SKM-1 treated with dmso at 0.1 percent for 144 hours (cell line): ENCODE data around the gene PTPRG.
"Not testable (repeated sequence)": the region's sequence is repeated elsewhere in the genome, so short reads cannot be mapped to it uniquely, and the experiment has no call there.

Experiments used
- DNase-seq: peaks from one replicate; lab custom pipeline; 2025; ENCODE audit not compliant: unreplicated experiment; lab: John Stamatoyannopoulos, UW

PTPRG gene

DNA sequence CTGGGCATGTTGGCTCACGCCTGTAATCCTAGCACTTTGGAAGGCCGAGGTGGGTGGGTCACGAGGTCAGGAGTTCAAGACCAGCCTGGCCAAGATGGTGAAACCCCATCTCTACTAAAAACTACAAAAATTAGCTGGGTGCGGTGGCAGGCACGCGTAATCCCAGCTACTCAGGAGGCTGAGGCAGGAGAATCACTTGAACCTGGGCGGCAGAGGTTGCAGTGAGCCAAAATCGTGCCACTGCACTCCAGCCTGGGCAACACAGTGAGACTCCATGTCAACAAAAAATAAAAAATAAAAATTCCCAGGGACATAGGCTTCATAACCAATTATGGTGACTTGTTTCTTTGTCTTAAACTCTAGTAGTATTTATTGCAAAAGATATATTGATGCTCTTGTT is 155.3 kb downstream of the PTPRG start:
- not testable (repeated sequence) for DNase-seq

GRCh38 chr3:61718565-61718964 is 157.2 kb downstream of the PTPRG start:
- DNase-seq: no peak

DNA sequence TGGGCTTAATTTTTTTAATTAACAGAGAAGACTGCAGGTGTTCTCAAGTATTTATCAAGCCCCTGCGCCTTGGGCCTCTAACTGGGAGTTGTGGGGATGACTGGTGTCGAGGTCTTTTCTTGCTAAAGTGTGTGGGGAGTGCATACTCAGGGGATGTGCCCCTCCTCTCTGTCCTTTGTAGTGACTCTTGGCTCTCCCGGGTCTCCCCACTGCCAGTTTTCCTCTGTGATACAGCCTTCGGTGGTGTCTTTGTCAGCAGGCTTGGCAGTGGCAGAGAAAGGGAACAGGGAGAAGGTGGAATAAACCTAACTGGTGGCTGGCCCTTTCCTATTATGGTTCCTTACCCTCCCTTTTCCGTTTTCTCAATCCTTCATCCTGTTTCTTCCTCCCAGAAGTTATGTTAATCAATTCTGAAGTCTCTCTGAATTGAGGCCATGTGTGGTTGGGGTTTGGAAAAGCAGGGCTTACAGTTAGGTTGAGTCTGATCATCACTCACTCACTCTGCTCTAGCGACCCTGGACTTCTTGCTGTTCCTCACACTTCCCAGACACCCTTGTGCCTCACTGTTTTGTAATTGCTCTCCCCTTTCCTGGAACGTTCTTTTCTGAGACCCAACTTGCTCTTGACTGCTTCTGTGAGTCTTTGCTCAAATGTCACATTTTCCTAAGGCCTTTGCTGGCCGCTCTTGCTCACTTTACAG is 158.1 kb downstream of the PTPRG start:
- DNase-seq: no peak

DNA sequence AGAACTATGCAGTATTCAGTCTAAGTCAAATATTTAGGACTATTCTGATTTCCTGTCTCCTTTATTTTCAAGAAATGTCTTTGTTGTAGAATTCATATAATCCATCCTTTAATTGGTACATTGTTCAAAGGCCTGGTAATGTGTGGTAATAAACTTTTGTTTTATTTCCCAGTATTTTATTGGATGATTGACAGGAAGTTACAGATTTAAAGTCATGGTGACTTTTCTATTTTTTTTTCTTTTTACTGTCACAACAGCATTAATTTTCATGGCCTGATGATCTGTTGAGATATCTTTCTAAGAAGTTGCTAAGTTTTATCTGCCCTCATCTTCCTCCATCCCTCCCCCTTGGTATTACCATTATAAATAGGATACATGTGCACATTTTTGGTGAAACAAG is 161.7 kb downstream of the PTPRG start:
- no peak for DNase-seq

DNA sequence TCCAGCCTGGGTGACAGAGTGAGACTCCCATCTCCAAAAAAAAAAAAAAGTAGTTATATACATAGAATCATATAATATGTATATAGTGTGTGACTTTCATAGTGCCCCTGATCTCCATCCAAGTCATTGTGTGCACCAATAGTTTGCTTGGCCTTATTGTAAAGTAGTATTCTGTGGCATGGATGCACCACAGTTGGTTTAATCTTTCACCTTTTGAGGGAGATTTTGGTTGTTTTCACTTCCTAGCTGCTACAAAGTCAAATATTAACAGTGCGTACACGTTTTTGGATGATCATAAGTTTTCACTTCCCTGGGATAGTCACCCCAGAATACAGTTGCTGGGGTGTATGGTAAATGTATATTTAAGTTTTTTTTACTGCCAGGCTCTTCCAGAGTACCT is 162.8 kb downstream of the PTPRG start:
- no peak for DNase-seq

- DNase-seq: no peak
Observed at GRCh38 chr3:61724801-61725200, 163.4 kb downstream of the PTPRG start.

DNA sequence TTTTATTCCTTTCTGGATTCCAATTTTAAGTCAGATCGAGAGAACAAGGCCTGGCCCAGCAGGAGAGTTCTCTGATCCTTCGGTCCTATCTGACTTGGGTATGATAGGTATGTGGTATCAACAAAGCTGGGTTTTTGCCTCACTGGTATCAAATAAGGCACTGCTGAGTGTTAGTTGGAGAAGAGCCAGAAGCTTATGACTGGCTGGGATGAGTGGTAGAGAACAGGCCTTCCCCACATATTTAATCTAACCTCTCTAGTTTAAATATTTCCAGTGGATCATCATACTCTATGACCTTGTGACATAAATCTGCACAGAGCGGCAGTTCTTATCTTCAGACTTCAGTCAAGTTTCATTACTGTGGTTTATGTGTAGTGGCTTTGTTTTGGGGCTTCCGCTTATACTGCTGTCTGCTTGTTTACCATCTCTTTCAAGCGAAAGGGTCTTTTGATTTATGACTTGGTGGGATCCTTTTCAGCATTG is 164.5 kb downstream of the PTPRG start:
- DNase-seq: no peak

DNA sequence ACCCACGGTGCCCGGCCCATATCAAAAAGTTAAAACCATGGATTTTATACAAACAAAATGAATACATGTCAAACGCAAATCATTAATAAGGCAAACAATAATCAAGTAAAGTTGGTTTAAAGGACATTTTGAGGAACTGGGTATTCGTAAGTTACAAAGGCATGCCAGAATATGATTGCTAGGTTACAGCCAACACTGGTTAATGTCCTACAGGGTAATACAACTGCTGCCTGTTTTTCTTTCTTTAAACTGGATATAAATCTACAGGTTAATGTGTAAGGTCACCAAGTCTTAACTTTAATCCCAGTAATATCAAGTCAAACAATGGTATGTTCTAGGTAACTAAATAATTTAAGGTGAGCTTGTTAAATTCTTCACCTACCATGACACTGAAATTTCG is 166.1 kb downstream of the PTPRG start:
- no peak for DNase-seq

GRCh38 chr3:61729038-61729634 is 167.8 kb downstream of the PTPRG start:
- no peak for DNase-seq

DNA sequence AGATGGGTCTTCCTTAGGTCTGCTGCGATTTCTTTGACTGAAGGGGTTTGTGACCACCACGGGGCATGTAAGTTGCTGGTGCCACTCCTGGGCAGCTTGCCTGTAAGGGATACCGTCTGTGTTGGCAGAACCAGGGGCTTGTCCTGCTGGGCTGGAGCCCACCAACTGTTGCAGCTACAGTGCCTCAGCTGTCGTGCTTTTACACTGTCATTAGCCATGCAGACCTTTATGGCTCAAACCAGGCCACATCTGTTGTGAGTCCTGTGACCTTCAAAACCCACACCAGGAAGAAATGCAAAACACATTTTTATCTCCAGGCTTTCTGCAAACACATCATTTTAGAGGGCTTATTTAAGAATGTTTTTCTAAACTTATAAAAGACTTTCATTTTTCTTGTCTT is 168.7 kb downstream of the PTPRG start:
- no peak for DNase-seq

- no peak for DNase-seq
Observed at GRCh38 chr3:61730577-61731231, 169.3 kb downstream of the PTPRG start.

- DNase-seq: no peak
Observed at GRCh38 chr3:61733000-61733399, 171.6 kb downstream of the PTPRG start.

- no peak for DNase-seq
Observed at GRCh38 chr3:61733876-61734275, 172.5 kb downstream of the PTPRG start.

DNA sequence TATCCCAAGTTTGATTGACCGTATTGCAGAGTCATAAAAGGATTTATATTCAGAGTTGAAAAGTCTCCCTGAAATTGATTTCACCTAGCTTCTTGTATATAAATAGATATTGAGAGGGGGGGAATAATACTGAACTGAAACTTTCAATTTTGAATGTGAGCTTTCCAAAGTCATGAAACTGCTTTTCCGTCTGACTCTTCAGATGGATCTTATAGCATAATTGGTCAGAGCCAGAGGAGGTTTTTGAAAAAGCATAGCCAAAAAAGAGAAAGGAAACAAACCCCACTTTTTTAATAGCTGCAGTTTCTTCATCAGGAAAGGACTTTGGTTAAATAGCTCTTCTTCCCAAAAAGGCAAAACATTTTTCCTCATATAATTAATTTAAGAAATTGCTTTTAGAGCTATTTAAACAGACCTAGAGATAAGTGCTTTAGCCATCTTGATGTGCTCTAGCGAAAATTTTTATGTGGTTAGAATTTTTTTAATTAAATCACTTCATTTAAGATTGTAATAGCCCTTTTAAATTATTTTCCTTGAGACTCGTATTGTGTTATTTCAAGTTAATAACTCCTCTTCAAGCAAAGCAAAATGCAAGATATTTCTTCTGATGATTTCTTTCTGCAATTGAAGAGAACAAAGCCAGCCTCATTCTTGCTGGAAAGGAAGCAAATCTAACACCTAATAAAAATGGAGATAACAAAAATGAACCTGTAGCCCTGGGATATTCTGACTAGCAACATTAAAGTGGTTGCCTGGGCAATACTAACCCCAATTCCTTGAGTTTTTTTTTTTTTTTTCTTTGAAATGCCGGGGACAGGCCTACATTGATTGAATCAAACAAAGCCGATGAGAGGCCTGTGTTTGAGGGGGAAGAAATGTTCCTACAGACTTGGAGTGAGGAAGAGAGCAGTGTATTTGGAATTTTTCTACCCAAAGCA is 173.6 kb downstream of the PTPRG start:
- no peak for DNase-seq

DNA sequence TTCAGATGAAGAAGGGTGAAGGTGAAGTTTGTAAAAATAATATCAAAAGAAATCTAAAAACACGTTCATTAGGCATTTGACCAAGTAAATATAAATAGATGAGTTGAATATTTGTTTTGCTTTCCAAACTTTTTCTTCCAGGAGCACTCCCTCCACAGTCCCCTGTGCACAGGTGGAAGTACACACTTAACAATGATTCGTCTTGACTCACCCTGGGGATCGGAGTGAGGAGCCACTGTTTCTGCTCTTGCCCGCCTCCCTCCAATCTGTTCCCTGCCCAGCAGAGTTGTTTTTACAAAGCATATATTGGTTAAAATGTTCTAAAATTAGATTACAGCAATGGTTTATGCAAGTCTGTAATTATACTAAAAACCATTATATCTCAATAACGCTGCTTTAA is 175.1 kb downstream of the PTPRG start:
- no peak for DNase-seq

DNA sequence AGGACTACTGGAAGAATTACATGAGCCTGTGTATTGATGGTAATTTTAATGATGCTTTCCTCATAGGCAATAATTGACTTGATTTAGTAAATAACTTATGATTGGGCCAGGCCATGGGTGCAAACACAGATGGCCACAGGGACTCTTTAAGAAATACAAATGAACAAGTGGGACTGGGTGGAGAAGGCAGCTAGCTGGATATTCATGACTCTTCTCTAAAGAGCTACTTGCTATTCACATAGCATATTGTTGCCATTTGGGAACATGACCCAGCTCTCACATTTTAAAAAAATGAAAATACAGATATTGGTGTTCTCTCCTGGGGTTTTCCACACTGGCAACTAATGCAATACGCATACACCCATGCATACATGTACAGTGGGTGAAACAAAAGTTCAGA is 178.3 kb downstream of the PTPRG start:
- no peak for DNase-seq

DNA sequence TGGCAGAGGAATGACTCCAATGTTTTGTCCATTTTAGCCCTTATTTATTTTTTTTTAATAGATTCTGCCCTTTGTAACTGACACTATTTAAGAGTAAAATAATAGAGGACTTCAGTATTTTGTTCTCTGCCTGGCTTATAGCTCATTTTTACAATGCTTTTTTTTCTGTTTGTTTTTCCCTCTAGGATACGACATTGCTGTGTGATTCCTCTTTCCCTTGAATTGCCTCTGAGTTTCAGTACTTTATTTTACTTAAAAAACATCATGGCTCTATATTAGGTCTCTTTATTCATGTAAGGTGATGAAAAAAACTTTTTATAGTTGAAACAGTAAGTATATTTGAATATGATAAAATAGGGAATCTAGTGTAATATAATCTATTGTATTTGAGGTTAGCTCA is 179.1 kb downstream of the PTPRG start:
- no peak for DNase-seq

DNA sequence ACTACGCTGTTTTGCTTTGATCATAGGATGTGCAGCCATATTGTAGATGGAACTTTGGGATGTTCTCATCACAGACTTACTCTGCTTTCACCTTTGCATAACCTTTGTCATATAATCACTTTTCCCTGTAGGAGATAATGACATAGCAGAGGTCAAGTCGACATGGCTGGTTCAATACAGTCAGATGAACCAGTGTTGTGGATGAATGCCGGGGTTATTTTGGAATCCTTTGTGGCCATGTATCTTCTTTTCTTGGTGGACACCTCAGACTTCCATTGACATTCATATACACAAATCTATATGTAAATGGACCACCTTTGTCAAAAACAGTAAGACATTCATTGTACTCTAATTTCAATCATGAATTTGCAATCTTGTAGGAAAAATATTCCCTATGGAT is 180.2 kb downstream of the PTPRG start:
- no peak for DNase-seq

GRCh38 chr3:61742006-61742405 is 180.6 kb downstream of the PTPRG start:
- no peak for DNase-seq

GRCh38 chr3:61743067-61743466 is 181.7 kb downstream of the PTPRG start:
- no peak for DNase-seq

GRCh38 chr3:61743686-61744242 is 182.4 kb downstream of the PTPRG start:
- DNase-seq: no peak
